Stimulated activated CD4-positive, alpha-beta T cell treated with anti-CD3 and anti-CD28 coated beads, Interleukin-12 subunit alpha, Interleukin-12 subunit beta, amount 100 ng/mL, for 24 hours (primary cell): ENCODE data around the gene SMPX.
"Not testable (repeated sequence)": the region's sequence is repeated elsewhere in the genome, so short reads cannot be mapped to it uniquely, and the experiment has no call there.

Experiments used
- DNase-seq, 2 experiments: peaks; one replicate each; pipeline ENCODE4 v3.0.0-alpha.2; 2020; ENCODE audit warnings: low read depth in 2 of 2

Gene SMPX

GRCh38 chrX:21757960-21758359 is at the start of gene SMPX:
SMPX (minus strand) TSS chrX:21758116; CDS start chrX:21754290, 3,826 bp downstream.
- DNase-seq = no peak

GRCh38 chrX:21806691-21807090 is 48.8 kb upstream of the SMPX start:
- no peak for DNase-seq

GRCh38 chrX:21802839-21803238 is 44.9 kb upstream of the SMPX start:
- DNase-seq = no peak

- no peak for DNase-seq
Measured at GRCh38 chrX:21802054-21802670, 44.2 kb upstream of the SMPX start.

- no peak for DNase-seq
Measured at GRCh38 chrX:21800344-21800770, 42.4 kb upstream of the SMPX start.

GRCh38 chrX:21799767-21800166 is 41.9 kb upstream of the SMPX start:
- no peak for DNase-seq

- no peak for DNase-seq
Measured at GRCh38 chrX:21798677-21799219, 40.8 kb upstream of the SMPX start.

GRCh38 chrX:21781976-21782375 is 24.1 kb upstream of the SMPX start:
- no peak for DNase-seq

GRCh38 chrX:21781525-21781924 is 23.6 kb upstream of the SMPX start:
- no peak for DNase-seq

- DNase-seq = no peak
Measured at GRCh38 chrX:21779095-21779494, 21.2 kb upstream of the SMPX start.

GRCh38 chrX:21778236-21778635 is 20.3 kb upstream of the SMPX start:
- no peak for DNase-seq

GRCh38 chrX:21775128-21775527 is 17.2 kb upstream of the SMPX start:
- not testable (repeated sequence) for DNase-seq

- not testable (repeated sequence) for DNase-seq
Measured at GRCh38 chrX:21773036-21773435, 15.1 kb upstream of the SMPX start.

GRCh38 chrX:21770631-21771321 is 12.9 kb upstream of the SMPX start:
- no peak for DNase-seq

GRCh38 chrX:21766101-21766500 is 8.2 kb upstream of the SMPX start:
- DNase-seq = no peak

GRCh38 chrX:21764008-21764407 is 6.1 kb upstream of the SMPX start:
- no peak for DNase-seq

- DNase-seq = no peak
Measured at GRCh38 chrX:21758488-21758887, 572 bp upstream of the SMPX start.

- no peak for DNase-seq
Measured at GRCh38 chrX:21756785-21757529, 959 bp downstream of the SMPX start.

- no peak for DNase-seq
Measured at GRCh38 chrX:21749924-21750323, 8.0 kb downstream of the SMPX start.

- DNase-seq = no peak
Measured at GRCh38 chrX:21748235-21748634, 9.7 kb downstream of the SMPX start.

- DNase-seq = no peak
Measured at GRCh38 chrX:21747558-21747957, 10.4 kb downstream of the SMPX start.

- DNase-seq = peak in 1 of 2 experiments; percentile 22
Measured at GRCh38 chrX:21745756-21746155, 12.2 kb downstream of the SMPX start.

GRCh38 chrX:21744721-21745120 is 13.2 kb downstream of the SMPX start:
- DNase-seq = no peak
